RCC 7860 (cell line): ENCODE data around the gene KCNMA1.

ENCODE experiments used
- DNase-seq: peaks from one replicate; pipeline ENCODE4 v3.0.0-alpha.2; 2015; ENCODE audit warnings: low spot score
- FAIRE-seq: peaks from 2 replicates; lab custom pipeline; 2012; peaks lifted over from hg19 to GRCh38; lab: Jason Lieb, UNC

The KCNMA1 gene

GRCh38 chr10:77117501-77117900 lies 520.1 kb downstream of the KCNMA1 start:
- FAIRE-seq (no peak), DNase-seq (no peak)

GRCh38 chr10:77116904-77117303 lies 520.7 kb downstream of the KCNMA1 start:
- peak; percentile 21 for DNase-seq
- peak; percentile 75 for FAIRE-seq

GRCh38 chr10:77114181-77114821 lies 523.3 kb downstream of the KCNMA1 start:
- FAIRE-seq = no peak
- DNase-seq = no peak

- DNase-seq = peak; percentile 81
- FAIRE-seq = peak; percentile 97
Observed at GRCh38 chr10:77111611-77112550, 525.7 kb downstream of the KCNMA1 start.

GRCh38 chr10:77110757-77111156 lies 526.9 kb downstream of the KCNMA1 start:
- no peak for FAIRE-seq

GRCh38 chr10:77109351-77109994 lies 528.1 kb downstream of the KCNMA1 start:
- DNase-seq = no peak
- FAIRE-seq = no peak

More at GRCh38 chr10:77110757-77111156, 526.9 kb downstream of the KCNMA1 start:
- no peak for DNase-seq

GRCh38 chr10:77106676-77107075 lies 530.9 kb downstream of the KCNMA1 start:
- FAIRE-seq (no peak), DNase-seq (no peak)

GRCh38 chr10:77105761-77106221 lies 531.8 kb downstream of the KCNMA1 start:
- DNase-seq = no peak
- FAIRE-seq = no peak

GRCh38 chr10:77104459-77104980 lies 533.1 kb downstream of the KCNMA1 start:
- DNase-seq = peak; percentile 38

GRCh38 chr10:77103213-77103612 lies 534.4 kb downstream of the KCNMA1 start:
- FAIRE-seq (no peak), DNase-seq (no peak)

More at GRCh38 chr10:77104459-77104980, 533.1 kb downstream of the KCNMA1 start:
- no peak for FAIRE-seq

- FAIRE-seq = no peak
- no peak for DNase-seq
Observed at GRCh38 chr10:77101341-77101740, 536.3 kb downstream of the KCNMA1 start.

GRCh38 chr10:77099136-77099535 lies 538.5 kb downstream of the KCNMA1 start:
- FAIRE-seq = no peak
- no peak for DNase-seq

- no peak for FAIRE-seq
- DNase-seq = no peak
Observed at GRCh38 chr10:77097625-77098024, 540.0 kb downstream of the KCNMA1 start.

GRCh38 chr10:77093126-77093525 lies 544.5 kb downstream of the KCNMA1 start:
- FAIRE-seq (no peak), DNase-seq (no peak)

GRCh38 chr10:77091597-77092165 lies 545.9 kb downstream of the KCNMA1 start:
- FAIRE-seq (no peak), DNase-seq (no peak)

GRCh38 chr10:77090381-77091356 lies 546.9 kb downstream of the KCNMA1 start:
- no peak for DNase-seq
- FAIRE-seq = no peak

- FAIRE-seq = no peak
- no peak for DNase-seq
Observed at GRCh38 chr10:77087366-77087765, 550.2 kb downstream of the KCNMA1 start.

- FAIRE-seq (no peak), DNase-seq (no peak)
Observed at GRCh38 chr10:77086081-77086480, 551.5 kb downstream of the KCNMA1 start.

- FAIRE-seq (no peak), DNase-seq (no peak)
Observed at GRCh38 chr10:77085344-77085743, 552.3 kb downstream of the KCNMA1 start.
